ENCODE results near the gene IGLL5.

The IGLL5 gene

GRCh38 chr22:22916952-22917290 is 29.3 kb downstream of the IGLL5 start:
- TF ChIP-seq CTCF (IDR thresholded peaks at IDR 0.05; ENCODE audit: low read depth, low read length, missing control alignments), result no peak
- in situ Hi-C loops (cut with HindIII; ENCODE audit: low sequenced_read_pairs), result loop anchor here (25.0 kb wide), 1 partner anchor 330 kb away; no protein-coding TSS in a partner anchor
- H3K4me3 ChIP-seq (ENCODE audit: low read depth, low read length), result no peak overlapping the region
- no peak for DNase-seq (ENCODE audit: low read depth)

GRCh38 chr22:22917377-22917776 is 29.8 kb downstream of the IGLL5 start:
- in situ Hi-C loops (cut with HindIII; ENCODE audit: low sequenced_read_pairs), result loop anchor here (25.0 kb wide), 1 partner anchor 330 kb away; no protein-coding TSS in a partner anchor
- DNase-seq (ENCODE audit: low read depth), result no peak
- H3K4me3 ChIP-seq (ENCODE audit: low read depth, low read length), result no peak overlapping the region
- no peak for TF ChIP-seq CTCF (IDR thresholded peaks at IDR 0.05; ENCODE audit: low read depth, low read length, missing control alignments)

GRCh38 chr22:22918297-22918965 is 30.8 kb downstream of the IGLL5 start:
- in situ Hi-C loops (cut with HindIII; ENCODE audit: low sequenced_read_pairs), result loop anchor here (25.0 kb wide), 1 partner anchor 331 kb away; no protein-coding TSS in a partner anchor
- TF ChIP-seq CTCF (IDR thresholded peaks at IDR 0.05; ENCODE audit: low read depth, low read length, missing control alignments), result no peak
- no peak for DNase-seq (ENCODE audit: low read depth)
- no peak overlapping the region for H3K4me3 ChIP-seq (ENCODE audit: low read depth, low read length)

GRCh38 chr22:22919041-22919440 is 31.4 kb downstream of the IGLL5 start:
- TF ChIP-seq CTCF (IDR thresholded peaks at IDR 0.05; ENCODE audit: low read depth, low read length, missing control alignments), result no peak
- in situ Hi-C loops (cut with HindIII; ENCODE audit: low sequenced_read_pairs), result loop anchor here (25.0 kb wide), 1 partner anchor 332 kb away; no protein-coding TSS in a partner anchor
- H3K4me3 ChIP-seq (ENCODE audit: low read depth, low read length), result no peak overlapping the region
- DNase-seq (ENCODE audit: low read depth), result no peak

- H3K4me3 ChIP-seq (ENCODE audit: low read depth, low read length), result no peak overlapping the region
- TF ChIP-seq CTCF (IDR thresholded peaks at IDR 0.05; ENCODE audit: low read depth, low read length, missing control alignments), result no peak
- in situ Hi-C loops (cut with HindIII; ENCODE audit: low sequenced_read_pairs), result loop anchor here (25.0 kb wide), 1 partner anchor 333 kb away; no protein-coding TSS in a partner anchor
- no peak for DNase-seq (ENCODE audit: low read depth)
Observed at GRCh38 chr22:22920104-22920654, 32.6 kb downstream of the IGLL5 start.

GRCh38 chr22:22920910-22921550 is 33.4 kb downstream of the IGLL5 start:
- no peak for DNase-seq (ENCODE audit: low read depth)
- in situ Hi-C loops (cut with HindIII; ENCODE audit: low sequenced_read_pairs), result loop anchor here (25.0 kb wide), 1 partner anchor 334 kb away; no protein-coding TSS in a partner anchor
- no peak for TF ChIP-seq CTCF (IDR thresholded peaks at IDR 0.05; ENCODE audit: low read depth, low read length, missing control alignments)
- no peak overlapping the region for H3K4me3 ChIP-seq (ENCODE audit: low read depth, low read length)
